Neural cell (in vitro differentiated cells): ENCODE measurements around the gene COL19A1. TPM values are rescaled to one million over a fixed set of nuclear protein-coding genes. Genes with fewer than 3 reads are reported as not detected.

Experiments used
- H2AFZ ChIP-seq: fragments of 200-600, 300-800 bp; sonication (generic), shearing (Covaris generic); 2 replicates; pipeline ENCODE4 v1.6.0; 2014; ENCODE audit warnings: low read depth, mild to moderate bottlenecking, antibody characterized with exemption, low read length, moderate library complexity
- H3F3A ChIP-seq: fragments of 200-600 bp; shearing (Covaris generic); 2 replicates; pipeline ENCODE4 v1.6.1; 2016; ENCODE audit warnings: mild to moderate bottlenecking, moderate library complexity, mixed read lengths, antibody characterized with exemption, low read length; ENCODE audit not compliant: insufficient read depth, poor library complexity, severe bottlenecking
- H3K27ac ChIP-seq: fragments of 200-600, 300-800 bp; sonication (generic), shearing (Covaris generic); 2 replicates; pipeline ENCODE4 v1.5.1; 2014; ENCODE audit warnings: mild to moderate bottlenecking, low read length, moderate library complexity
- H3K27me3 ChIP-seq: fragments of 300-800, 200-600 bp; sonication (generic), shearing (Covaris generic); 2 replicates; pipeline ENCODE4 v1.6.0; 2014; ENCODE audit warnings: mild to moderate bottlenecking, low read depth, low read length, moderate library complexity; ENCODE audit not compliant: insufficient read depth
- H3K36me3 ChIP-seq: fragments of 300-800, 200-600 bp; sonication (generic), shearing (Covaris generic); 2 replicates; pipeline ENCODE4 v1.5.1; 2014; ENCODE audit warnings: mild to moderate bottlenecking, antibody characterized with exemption, low read length, moderate library complexity; ENCODE audit not compliant: insufficient read depth
- H3K4me2 ChIP-seq: fragments of 300-800, 200-600 bp; sonication (generic), shearing (Covaris generic); 2 replicates; pipeline ENCODE4 v1.6.0; 2014; ENCODE audit warnings: mild to moderate bottlenecking, low read length
- H3K4me3 ChIP-seq: fragments of 300-800, 200-600 bp; sonication (generic), shearing (Covaris generic); 2 replicates; pipeline ENCODE4 v1.5.1; 2014; ENCODE audit warnings: mild to moderate bottlenecking, low read length, moderate library complexity
- H3K79me2 ChIP-seq: fragments of 200-600 bp; shearing (Covaris generic); replicated peaks from 2 replicates; pipeline ENCODE4 v1.6.0; 2014; ENCODE audit warnings: mild to moderate bottlenecking, low read length, moderate library complexity; ENCODE audit not compliant: insufficient read depth
- H3K9ac ChIP-seq: fragments of 300-800, 200-600 bp; sonication (generic), shearing (Covaris generic); 2 replicates; pipeline ENCODE4 v1.6.1; 2016; ENCODE audit warnings: mild to moderate bottlenecking, low read length, mixed read lengths
- H3K9me2 ChIP-seq: fragments of 200-600 bp; shearing (Covaris generic); 2 replicates; pipeline ENCODE4 v1.6.1; 2016; ENCODE audit warnings: mild to moderate bottlenecking, low read length, mixed read lengths; ENCODE audit not compliant: insufficient read depth
- H3K9me3 ChIP-seq: fragments of 200-600, 300-800 bp; sonication (generic), shearing (Covaris generic); 2 replicates; pipeline ENCODE4 v1.6.1; 2016; ENCODE audit warnings: mild to moderate bottlenecking, mixed run types, low read length, moderate library complexity, mixed read lengths
- H4K20me1 ChIP-seq: fragments of 200-600 bp; shearing (Covaris generic); 2 replicates; pipeline ENCODE4 v1.6.1; 2016; ENCODE audit warnings: mild to moderate bottlenecking, mixed run types; ENCODE audit not compliant: insufficient read depth
- CTCF ChIP-seq: fragments of 450-650 bp; IDR thresholded peaks from 2 replicates; pipeline ENCODE4 v1.5.1; 2014; ENCODE audit warnings: antibody characterized with exemption, mild to moderate bottlenecking, moderate library complexity; ENCODE audit not compliant: poor library complexity, severe bottlenecking
- EP300 ChIP-seq: fragments of 450-650 bp; conservative IDR thresholded peaks from 2 replicates; pipeline ENCODE4 v1.6.1; 2014; ENCODE audit warnings: antibody characterized with exemption, mild to moderate bottlenecking, moderate library complexity; ENCODE audit not compliant: poor library complexity, severe bottlenecking
- EZH2 ChIP-seq: fragments of 200-600, 300-800 bp; shearing (Covaris generic), sonication (generic); IDR thresholded peaks from 2 replicates; pipeline ENCODE4 v1.6.1; 2014; ENCODE audit warnings: antibody characterized with exemption, low read length, borderline replicate concordance, mild to moderate bottlenecking; ENCODE audit not compliant: insufficient read depth, poor library complexity, severe bottlenecking
- MXI1 ChIP-seq: fragments of 450-650 bp; conservative IDR thresholded peaks from 2 replicates; pipeline ENCODE4 v1.6.1; 2014; ENCODE audit warnings: antibody characterized with exemption, mild to moderate bottlenecking; ENCODE audit not compliant: poor library complexity, severe bottlenecking
- POLR2AphosphoS5 ChIP-seq: IDR thresholded peaks from 2 replicates; pipeline ENCODE4 v1.6.1; 2012
- RAD21 ChIP-seq: fragments of 450-650 bp; conservative IDR thresholded peaks from 2 replicates; pipeline ENCODE4 v1.6.1; 2014; ENCODE audit warnings: antibody characterized with exemption, mild to moderate bottlenecking, moderate library complexity
- REST ChIP-seq: IDR thresholded peaks from 2 replicates; pipeline ENCODE4 v1.6.1; 2012; ENCODE audit warnings: borderline replicate concordance
- SMC3 ChIP-seq: fragments of 450-650 bp; conservative IDR thresholded peaks from 2 replicates; pipeline ENCODE4 v1.6.1; 2014; ENCODE audit warnings: antibody characterized with exemption, mild to moderate bottlenecking, moderate library complexity; ENCODE audit not compliant: poor library complexity
- TAF1 ChIP-seq: IDR thresholded peaks from 2 replicates; pipeline ENCODE4 v1.6.1; 2012; ENCODE audit warnings: low read depth
- polyA plus RNA-seq: library from polyadenylated mRNA; depleted of rRNA; stranded (reverse); fragments of >200 nt; gene quantifications from 2 replicates; pipeline ENCODE4 v1.2.3, GENCODE V29; 2014

Gene COL19A1
- polyA plus RNA-seq, 1 donor from 2014 or later: 0.24 TPM

- no peak overlapping the region for H3K4me2 ChIP-seq
These were observed 265.2 kb downstream of the COL19A1 start for GRCh38 chr6:70131528-70131927.

GRCh38 chr6:70133246-70133645 is 266.9 kb downstream of the COL19A1 start:
- Histone ChIP-seq H3K27ac (no peak overlapping the region), H3K9me3 (no peaks in the 10 kb centered on the region), H3K9ac (no peak overlapping the region), H3F3A (no peaks in the 10 kb centered on the region), H2AFZ (no peak overlapping the region), H3K9me2 (no peaks in the 10 kb centered on the region), H3K4me3 (no peak overlapping the region), H3K4me2 (no peak overlapping the region), H3K36me3 (no peaks in the 10 kb centered on the region), H3K27me3 (no peaks in the 10 kb centered on the region), H4K20me1 (no peaks in the 10 kb centered on the region), H3K79me2 (no peaks in the 10 kb centered on the region)
- no peak for TF ChIP-seq SMC3
- TF ChIP-seq MXI1: no peak
- TF ChIP-seq TAF1: no peak
- TF ChIP-seq RAD21: no peak
- no peak for TF ChIP-seq POLR2AphosphoS5
- no peak for TF ChIP-seq CTCF
- no peak for TF ChIP-seq EZH2

More at GRCh38 chr6:70131528-70131927, 265.2 kb downstream of the COL19A1 start:
- no peaks in the 10 kb centered on the region for H3K79me2 ChIP-seq
- H3K9me2 ChIP-seq: no peaks in the 10 kb centered on the region
- no peaks in the 10 kb centered on the region for H3K36me3 ChIP-seq
- no peak overlapping the region for H3K9ac ChIP-seq
- no peak overlapping the region for H2AFZ ChIP-seq
- H3F3A ChIP-seq: no peaks in the 10 kb centered on the region
- H4K20me1 ChIP-seq: no peaks in the 10 kb centered on the region
- H3K4me3 ChIP-seq: no peak overlapping the region
- H3K27ac ChIP-seq: no peak overlapping the region
- H3K9me3 ChIP-seq: no peaks in the 10 kb centered on the region
- TF ChIP-seq CTCF: no peak
- no peak for TF ChIP-seq REST
- no peak for TF ChIP-seq MXI1
- TF ChIP-seq EP300: no peak
- no peak for TF ChIP-seq RAD21
- no peak for TF ChIP-seq SMC3
- TF ChIP-seq POLR2AphosphoS5: no peak
- TF ChIP-seq TAF1: no peak
- TF ChIP-seq EZH2: no peak
- no peaks in the 10 kb centered on the region for H3K27me3 ChIP-seq
